Heart left ventricle (tissue), 16 donors: ENCODE results near the gene DNAJB1. TPM values are rescaled to one million over a fixed set of nuclear protein-coding genes. Genes with fewer than 3 reads are reported as not detected.
A peak's percentile ranks its signal among the peaks of the same experiment; 100 is the strongest.

Source experiments
- ATAC-seq, 4 donors: fragments of 200-7000 bp; cut with Tn5 transposase; one replicate each; pipeline ENCODE4 v1.9.1; 2020 to 2022; ENCODE audit warnings: moderate library complexity in 4 of 4, mild to moderate bottlenecking in 3 of 4, moderate number of reproducible peaks in 1 of 4
- DNase-seq, 5 donors: peaks; one replicate each; pipeline ENCODE4 v3.0.0-alpha.2; 2020
- H3K27ac ChIP-seq, 12 donors: fragments of 200-600 bp; sonication (generic) in 4 of 12; one replicate each; pipeline versions ENCODE4 v1.5.0 to v1.8.0; 2016 to 2022; ENCODE audit warnings: mild to moderate bottlenecking in 2 of 12
- H3K27me3 ChIP-seq, 9 donors: fragments of 200-600 bp; sonication (generic) in 2 of 9; one replicate each; pipeline versions ENCODE4 v1.5.1 to v1.8.0; 2016 to 2022; ENCODE audit warnings: mild to moderate bottlenecking in 3 of 9
- H3K36me3 ChIP-seq, 9 donors: fragments of 200-600 bp; sonication (generic) in 2 of 9; one replicate each; pipeline versions ENCODE4 v1.5.0 to v1.8.0; 2018 to 2022; ENCODE audit warnings: mild to moderate bottlenecking in 2 of 9
- H3K4me1 ChIP-seq, 12 donors: fragments of 200-600 bp; sonication (generic) in 4 of 12; one replicate each; pipeline versions ENCODE4 v1.5.0 to v1.8.0; 2016 to 2022; ENCODE audit warnings: mild to moderate bottlenecking in 3 of 12
- H3K4me3 ChIP-seq, 12 donors: fragments of 200-600 bp; sonication (generic) in 4 of 12; one replicate each; pipeline versions ENCODE4 v1.5.0 to v1.8.0; 2017 to 2022; ENCODE audit warnings: mild to moderate bottlenecking in 9 of 12, moderate library complexity in 4 of 12
- H3K9me3 ChIP-seq, 12 donors: fragments of 200-600 bp; sonication (generic) in 4 of 12; one replicate each; pipeline versions ENCODE4 v1.5.0 to v1.8.0; 2016 to 2022; ENCODE audit warnings: mild to moderate bottlenecking in 1 of 12
- POLR2A ChIP-seq, 2 donors: fragments of 450-650 bp; IDR thresholded peaks; one replicate each; pipeline ENCODE4 v1.6.1; 2017; ENCODE audit warnings: antibody characterized with exemption in 2 of 2, mild to moderate bottlenecking in 2 of 2, moderate library complexity in 2 of 2
- WGBS, 4 donors: extraction: QIAGEN DNeasy Blood & Tissue Kit in 2 of 4; methylation state at CpG; one replicate each; pipeline versions ENCODE4 v1.1.5 to v1.1.7; 2013 to 2018; 5-methylcytosine and 5-hydroxymethylcytosine counted together
- intact Hi-C, 10 donors: fragments of 100-400 bp; cut with DNase I; formaldehyde crosslinking; loops; one replicate each; pipeline versions ENCODE4 v1.11.1 to v1.14.2; 2022
- polyA plus RNA-seq, 2 donors: library from polyadenylated mRNA; stranded (reverse); fragments of 200-250 nt; gene quantifications; one replicate each; pipeline ENCODE4 v1.2.3, GENCODE V29; 2013
- total RNA-seq, 9 donors: library from RNA; depleted of rRNA in 2 of 9; stranded (reverse); fragments of >200 nt in 2 of 9; fragmentation: NEBNext Ultra II Directional in 3 of 9; extraction: Animal tissue kit (Norgen Biotek cat#: 25700) in 3 of 9; gene quantifications; one replicate each; pipeline versions ENCODE4 v1.1.0 to v1.2.4, GENCODE V29; 2016 to 2023
- TF ChIP-seq, protein P1 (sequence below), 12 donors: fragments of 200-600 bp; sonication (generic) in 4 of 12; IDR thresholded peaks; one replicate each; pipeline versions ENCODE4 v1.5.0 to v1.8.0; 2018 to 2022; ENCODE audit warnings: antibody characterized with exemption in 12 of 12, mild to moderate bottlenecking in 5 of 12
- donor health status: ischemic (EF 13 %, LVEDD 7.1; RV severe dilation, severe dysfunction).
- donor health status: healthy with polysubstance abuse.
- donor health status: DM: no; HTN: yes; CAD: no.
- donor health status: DM: no; HTN: no; CAD: no.
- donor health status: ischemic (EF 25% LVEDD 6.9; RV normal size, moderate dysfunction).
- donor health status: ischemic (EF 25% LVEDD 5.7; RV mildly dilated, moderate dysfunction).
- donor health status: healthy.
- donor health status: DM: yes; HTN: yes; CAD: no.
- donor health status: ischemic (EF 35%, LVEDD 5.7; RV mildly dilated, moderate dysfunction).
- donor health status: nonischemic (EF 11% LVEDD 7.7; RV severe dilation, severe dysfunction).
- donor health status: DM: yes; HTN: yes; CAD: no.
- donor health status: PGD.
- donor health status: ischemic (EF 29% LVEDD 5.4; RV normal size, mild dysfunction).
- donor health status: nonischemic (EF 23%, LVEDD 6.1; RV moderate dilation, normal function).

The DNAJB1 gene
- total and polyA plus RNA-seq, 11 donors: 27.5 to 70.6 (median 44.8) TPM

DNA sequence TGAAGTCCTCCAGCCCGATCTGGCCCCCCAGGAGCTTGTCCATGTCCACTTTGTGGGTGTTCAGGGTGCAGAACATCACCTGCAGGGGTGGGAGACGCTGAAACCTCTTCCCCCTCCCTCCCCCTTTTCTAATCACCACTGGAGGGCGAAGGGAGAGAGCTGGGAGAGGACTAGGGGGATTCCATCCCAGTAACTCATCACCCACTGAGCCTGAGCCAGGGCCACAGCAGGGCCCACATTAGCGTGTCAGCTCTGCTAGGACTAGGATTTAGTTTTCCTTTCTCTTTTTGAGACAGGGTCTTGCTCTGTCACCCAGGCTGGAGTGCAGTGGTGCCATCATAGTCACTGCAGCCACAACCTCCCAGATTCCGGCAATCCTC is 37.5 kb downstream of the DNAJB1 start:
- Histone ChIP-seq H3K36me3 (peaks cover 0 to 65% (median 37%) of the 10 kb centered on the region in 9 donors), H3K4me3 (no peak overlapping the region)

DNA sequence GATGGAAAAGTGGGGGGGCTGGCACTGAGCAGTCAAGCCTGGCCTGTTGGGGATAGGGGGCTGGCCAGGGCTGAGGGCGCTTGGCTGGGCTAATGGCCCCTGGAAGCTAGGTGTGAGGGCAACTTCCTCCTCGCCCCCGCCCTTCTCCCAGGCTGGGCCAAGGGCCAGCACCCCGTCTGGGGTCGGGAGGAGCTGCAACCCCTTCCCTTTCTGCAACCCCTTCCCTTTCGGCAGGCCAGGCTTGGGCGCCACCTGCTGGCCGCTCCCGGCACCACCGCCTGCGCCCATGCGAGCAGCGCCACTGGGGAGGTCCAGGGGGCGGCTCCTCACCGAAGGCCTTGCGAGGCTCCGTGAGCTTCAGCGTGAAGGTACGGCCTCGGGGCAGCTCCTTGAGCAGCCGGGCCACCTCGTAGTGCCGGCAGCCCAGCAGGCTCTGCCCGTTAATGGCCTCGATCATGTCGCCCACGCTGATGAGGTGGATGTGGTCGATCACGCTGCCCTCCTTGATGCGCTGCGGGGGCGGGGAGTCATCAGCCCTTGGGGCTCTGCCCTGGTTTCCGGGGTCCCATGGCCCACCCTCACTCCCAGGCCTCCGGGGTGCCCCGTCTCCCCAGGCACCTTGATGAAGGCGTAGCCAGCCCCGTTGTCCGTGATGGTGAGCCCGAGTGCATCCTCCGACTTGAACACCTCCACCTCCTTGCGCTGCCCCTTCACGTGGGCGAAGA is 38.1 kb downstream of the DNAJB1 start:
- no peaks in the 10 kb centered on the region for H3K9me3 ChIP-seq
- peak in 3 of 4 donors; percentile 33 to 40 (median 38) for ATAC-seq
- peak in 1 of 5 donors; percentile 76 for DNase-seq
- 68 to 80% (median 74%) methylated on average over 24 to 43 of the region's 43 CpGs for WGBS, 4 donors
- H3K4me3 ChIP-seq: no peak overlapping the region
- TF ChIP-seq, protein P1, sequence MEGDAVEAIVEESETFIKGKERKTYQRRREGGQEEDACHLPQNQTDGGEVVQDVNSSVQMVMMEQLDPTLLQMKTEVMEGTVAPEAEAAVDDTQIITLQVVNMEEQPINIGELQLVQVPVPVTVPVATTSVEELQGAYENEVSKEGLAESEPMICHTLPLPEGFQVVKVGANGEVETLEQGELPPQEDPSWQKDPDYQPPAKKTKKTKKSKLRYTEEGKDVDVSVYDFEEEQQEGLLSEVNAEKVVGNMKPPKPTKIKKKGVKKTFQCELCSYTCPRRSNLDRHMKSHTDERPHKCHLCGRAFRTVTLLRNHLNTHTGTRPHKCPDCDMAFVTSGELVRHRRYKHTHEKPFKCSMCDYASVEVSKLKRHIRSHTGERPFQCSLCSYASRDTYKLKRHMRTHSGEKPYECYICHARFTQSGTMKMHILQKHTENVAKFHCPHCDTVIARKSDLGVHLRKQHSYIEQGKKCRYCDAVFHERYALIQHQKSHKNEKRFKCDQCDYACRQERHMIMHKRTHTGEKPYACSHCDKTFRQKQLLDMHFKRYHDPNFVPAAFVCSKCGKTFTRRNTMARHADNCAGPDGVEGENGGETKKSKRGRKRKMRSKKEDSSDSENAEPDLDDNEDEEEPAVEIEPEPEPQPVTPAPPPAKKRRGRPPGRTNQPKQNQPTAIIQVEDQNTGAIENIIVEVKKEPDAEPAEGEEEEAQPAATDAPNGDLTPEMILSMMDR (IDR thresholded peaks at IDR 0.05): peak; percentile 61 to 92 (median 70)
- no peak for TF ChIP-seq POLR2A (IDR thresholded peaks at IDR 0.05)
- H3K4me1 ChIP-seq: peaks cover 0 to 26% (median 11%) of the 10 kb centered on the region in 12 donors
- peaks cover 0 to 62% (median 37%) of the 10 kb centered on the region in 9 donors for H3K36me3 ChIP-seq
- H3K27me3 ChIP-seq: peaks cover 0 to 9% (median 5%) of the 10 kb centered on the region in 9 donors
- intact Hi-C loops: loop anchor here in 7 of 10 donors (5.0 to 10.0 kb wide), 6 partner anchors 38 to 345 kb away; partner anchors contain the start of gene ASF1B (in 1 of the 7)
- no peak overlapping the region for H3K27ac ChIP-seq

More for the DNA sequence above, 37.5 kb downstream of the DNAJB1 start:
- intact Hi-C loops: no loop called here
- H3K27ac ChIP-seq: no peak overlapping the region
- DNase-seq (no peak), ATAC-seq (no peak)
- TF ChIP-seq POLR2A (IDR thresholded peaks at IDR 0.05): no peak
- TF ChIP-seq, protein P1 (IDR thresholded peaks at IDR 0.05): no peak
- WGBS, 4 donors: 90 to 96% (median 92%) methylated on average over 5 of the region's 5 CpGs
- no peaks in the 10 kb centered on the region for H3K9me3 ChIP-seq
- peaks cover 0 to 3% (median 0%) of the 10 kb centered on the region in 9 donors for H3K27me3 ChIP-seq
- H3K4me1 ChIP-seq: peaks cover 0 to 21% (median 5%) of the 10 kb centered on the region in 12 donors

DNA sequence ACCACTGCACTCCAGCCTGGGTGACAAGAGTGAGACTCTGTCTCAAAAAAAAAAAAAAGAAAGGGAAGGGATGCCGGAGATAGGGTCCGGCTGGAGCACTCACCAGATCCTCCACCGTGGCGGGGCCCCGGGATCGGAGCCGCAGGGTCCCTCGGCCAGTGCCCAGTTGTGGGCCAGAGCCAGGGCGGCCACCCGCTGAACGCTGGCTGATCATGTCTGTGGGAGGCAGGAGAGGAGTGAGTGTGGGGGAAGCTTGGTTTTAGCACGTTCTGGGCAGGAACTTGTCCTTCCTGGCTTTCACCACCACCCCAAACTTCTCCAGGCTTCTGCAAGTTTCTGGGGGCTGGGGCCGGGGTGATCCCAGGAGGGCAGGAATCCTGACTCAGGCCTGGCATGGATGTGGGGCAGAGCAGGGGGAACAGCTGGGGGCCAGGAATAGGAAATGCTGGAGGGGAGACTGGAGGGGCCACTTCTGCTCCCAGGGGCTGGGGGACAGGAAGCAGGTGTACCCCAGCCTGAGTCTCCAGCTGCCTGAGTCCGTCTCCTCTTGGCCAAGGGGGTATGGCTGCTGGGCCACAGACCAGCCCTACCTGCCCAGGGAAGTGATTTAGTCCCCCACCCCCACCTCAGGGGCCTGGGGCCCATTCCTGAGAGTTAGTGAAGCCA is 38.8 kb downstream of the DNAJB1 start:
- DNase-seq (no peak), ATAC-seq (no peak)
- intact Hi-C loops: loop anchor here in 7 of 10 donors (5.0 to 10.0 kb wide), 6 partner anchors 37 to 345 kb away; partner anchors contain the start of gene ASF1B (in 1 of the 7)
- TF ChIP-seq, protein P1 (IDR thresholded peaks at IDR 0.05): no peak
- TF ChIP-seq POLR2A (IDR thresholded peaks at IDR 0.05): no peak
- no peaks in the 10 kb centered on the region for H3K9me3 ChIP-seq
- H3K27ac ChIP-seq: no peak overlapping the region
- H3K4me1 ChIP-seq: peaks cover 0 to 31% (median 14%) of the 10 kb centered on the region in 12 donors
- peaks cover 0 to 57% (median 37%) of the 10 kb centered on the region in 9 donors for H3K36me3 ChIP-seq
- 80 to 93% (median 89%) methylated on average over 14 of the region's 14 CpGs for WGBS, 4 donors
- peaks cover 0 to 16% (median 10%) of the 10 kb centered on the region in 9 donors for H3K27me3 ChIP-seq
- no peak overlapping the region for H3K4me3 ChIP-seq

DNA sequence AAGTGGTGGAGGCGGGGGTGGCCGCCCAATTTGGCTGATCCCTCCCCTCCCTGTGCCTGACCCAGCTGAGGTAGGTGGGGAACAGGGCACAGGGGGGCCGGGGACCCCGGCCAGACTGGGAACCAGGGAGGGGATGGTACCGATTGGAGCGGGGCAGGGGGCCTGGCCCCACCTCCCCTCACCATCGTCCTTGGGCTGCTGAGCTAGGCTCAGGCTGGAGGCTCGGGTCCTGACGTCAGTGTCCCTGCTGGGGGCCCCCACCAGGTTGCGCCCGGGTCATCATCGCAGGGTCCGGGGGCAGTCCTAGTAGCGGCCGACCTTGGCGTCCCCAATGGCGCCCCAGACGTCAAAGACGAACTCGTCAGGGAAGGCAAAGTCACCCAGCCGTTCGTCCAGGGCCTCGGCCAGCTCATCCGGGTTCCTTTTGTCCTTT is 40.1 kb downstream of the DNAJB1 start:
- Histone ChIP-seq H3K27me3 (peaks cover 0 to 29% (median 16%) of the 10 kb centered on the region in 9 donors), H3K9me3 (no peaks in the 10 kb centered on the region), H3K4me3 (no peak overlapping the region), H3K27ac (no peak overlapping the region), H3K36me3 (peaks cover 0 to 52% (median 35%) of the 10 kb centered on the region in 9 donors), H3K4me1 (peaks cover 0 to 42% (median 17%) of the 10 kb centered on the region in 12 donors)
- intact Hi-C loops: loop anchor here in 7 of 10 donors (5.0 to 10.0 kb wide), 6 partner anchors 36 to 343 kb away; partner anchors contain the start of gene ASF1B (in 1 of the 7)
- no peak for TF ChIP-seq POLR2A (IDR thresholded peaks at IDR 0.05)
- TF ChIP-seq, protein P1 (IDR thresholded peaks at IDR 0.05): no peak
- WGBS, 4 donors: 74 to 84% (median 82%) methylated on average over 7 to 24 of the region's 24 CpGs
- DNase-seq: no peak
- ATAC-seq: no peak
